Mesendoderm (in vitro differentiated cells): ENCODE measurements around the gene TBXT.

ENCODE experiments used
- DNase-seq: peaks from one replicate; pipeline ENCODE4 v3.0.0; 2013
- H2AK5ac ChIP-seq: 2 replicates; pipeline ENCODE4 v1.6.1; 2013; ENCODE audit warnings: low read length, inconsistent platforms
- H2BK120ac ChIP-seq: 2 replicates; pipeline ENCODE4 v1.6.1; 2013; ENCODE audit warnings: low read depth, mild to moderate bottlenecking, low read length, moderate library complexity, mixed read lengths
- H2BK15ac ChIP-seq: replicated peaks from 2 replicates; pipeline ENCODE4 v1.6.1; 2013; ENCODE audit warnings: low read depth, mild to moderate bottlenecking, moderate library complexity
- H2BK5ac ChIP-seq: 2 replicates; pipeline ENCODE4 v1.6.1; 2013; ENCODE audit warnings: low read length, inconsistent platforms
- H3K18ac ChIP-seq: 2 replicates; pipeline ENCODE4 v1.6.1; 2013; ENCODE audit warnings: mild to moderate bottlenecking, low read length, mixed read lengths
- H3K23ac ChIP-seq: one replicate; pipeline ENCODE4 v1.6.1; 2013; ENCODE audit warnings: low read length
- H3K27ac ChIP-seq: 2 replicates; pipeline ENCODE4 v1.5.1; 2013; ENCODE audit warnings: low read depth, mild to moderate bottlenecking, inconsistent platforms, low read length, moderate library complexity
- H3K27me3 ChIP-seq: 2 replicates; pipeline ENCODE4 v1.6.1; 2013; ENCODE audit warnings: low read length, control low read depth, mild to moderate bottlenecking, inconsistent platforms; ENCODE audit not compliant: insufficient read depth, poor library complexity
- H3K36me3 ChIP-seq: 2 replicates; pipeline ENCODE4 v1.6.1; 2013; ENCODE audit warnings: low read length, inconsistent platforms; ENCODE audit not compliant: control insufficient read depth, insufficient read depth
- H3K4ac ChIP-seq: one replicate; pipeline ENCODE4 v1.6.1; 2013; ENCODE audit warnings: low read depth, mild to moderate bottlenecking, low read length, moderate library complexity
- H3K4me1 ChIP-seq: 2 replicates; pipeline ENCODE4 v1.6.1; 2013; ENCODE audit warnings: low read depth, low read length, inconsistent platforms; ENCODE audit not compliant: control insufficient read depth
- H3K4me2 ChIP-seq: 2 replicates; pipeline ENCODE4 v1.6.1; 2013; ENCODE audit warnings: low read length
- H3K4me3 ChIP-seq: 2 replicates; pipeline ENCODE4 v1.5.1; 2013; ENCODE audit warnings: mild to moderate bottlenecking, low read length
- H3K56ac ChIP-seq: one replicate; pipeline ENCODE4 v1.6.1; 2013; ENCODE audit warnings: low read length
- H3K79me1 ChIP-seq: 2 replicates; pipeline ENCODE4 v1.6.1; 2013; ENCODE audit warnings: low read length, inconsistent platforms
- H3K79me2 ChIP-seq: 2 replicates; pipeline ENCODE4 v1.6.1; 2013; ENCODE audit warnings: mild to moderate bottlenecking, low read length; ENCODE audit not compliant: control insufficient read depth, insufficient read depth
- H3K9ac ChIP-seq: 2 replicates; pipeline ENCODE4 v1.6.1; 2013; ENCODE audit warnings: low read length, inconsistent platforms
- H4K5ac ChIP-seq: one replicate; pipeline ENCODE4 v1.6.1; 2013; ENCODE audit warnings: low read length
- H4K8ac ChIP-seq: one replicate; pipeline ENCODE4 v1.6.1; 2013; ENCODE audit warnings: low read depth, mild to moderate bottlenecking, control low read depth, low read length, moderate library complexity
- WGBS: extraction: QIAGEN DNeasy Blood & Tissue Kit; methylation state at CpG from one replicate; pipeline ENCODE4 v1.1.7; 2013; ENCODE audit warnings: low lambda C conversion rate, missing lambda C conversion rate; ENCODE audit not compliant: insufficient coverage; ENCODE audit errors: extremely low coverage; 5-methylcytosine and 5-hydroxymethylcytosine counted together

The TBXT gene

DNA sequence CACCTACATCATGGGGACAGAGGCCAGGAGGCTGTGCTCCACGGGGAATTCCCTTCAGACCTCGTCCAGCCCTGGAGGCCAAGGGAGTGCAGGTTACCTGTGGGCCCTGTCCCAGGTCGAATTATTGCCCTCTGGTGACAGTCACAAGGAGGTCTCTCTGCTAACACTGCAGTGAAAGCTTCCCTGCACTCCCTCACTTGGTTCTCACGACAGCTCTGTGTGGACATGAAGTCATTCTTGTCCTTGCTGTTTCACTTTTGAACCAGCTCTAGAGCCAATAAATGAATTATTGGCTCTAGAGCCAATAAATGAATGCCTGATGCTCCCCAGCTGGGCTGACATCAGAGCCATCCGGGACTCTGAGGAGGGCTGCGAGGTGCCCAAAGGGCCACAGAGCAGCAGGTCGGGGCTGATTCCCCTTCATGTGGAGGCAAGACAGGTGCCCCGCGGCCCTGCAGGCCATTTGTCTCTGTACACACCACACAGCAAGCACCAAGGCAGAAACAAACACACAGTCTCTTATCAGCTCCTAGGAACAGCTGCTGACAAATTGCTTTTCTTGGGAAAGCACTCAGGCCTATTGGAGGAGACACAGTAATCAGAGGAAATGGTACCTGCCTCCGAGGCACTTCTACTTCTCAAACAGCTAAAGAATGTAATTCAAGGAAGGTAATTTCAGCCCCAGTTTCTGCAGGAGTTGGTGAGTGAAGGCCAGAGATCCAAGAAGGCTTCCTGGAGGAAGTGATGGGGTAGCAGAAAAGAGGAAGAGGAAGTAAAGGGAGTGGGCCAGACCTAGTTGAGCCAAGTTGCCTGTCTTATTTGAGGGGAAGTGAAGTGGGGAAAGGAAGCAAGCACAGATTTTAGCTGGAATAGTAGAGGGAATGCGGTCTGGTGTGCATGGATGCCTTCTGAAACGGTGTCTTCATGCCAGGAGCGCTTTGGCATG is 27.5 kb upstream of the TBXT start:
- no peak overlapping the region for H2BK5ac ChIP-seq
- peaks cover 5% of the 10 kb centered on the region for H3K4me1 ChIP-seq
- H3K4me2 ChIP-seq = no peak overlapping the region
- H3K56ac ChIP-seq = peak overlapping the region; percentile 19
- H3K4ac ChIP-seq = no peak overlapping the region
- H4K8ac ChIP-seq = no peak overlapping the region
- no peak overlapping the region for H3K18ac ChIP-seq
- no peak overlapping the region for H4K5ac ChIP-seq
- no peak overlapping the region for H3K4me3 ChIP-seq
- no CpG with 5 or more reads among the region's 13 CpGs for WGBS
- no peak overlapping the region for H3K9ac ChIP-seq
- no peak overlapping the region for H3K23ac ChIP-seq
- H3K79me1 ChIP-seq = no peaks in the 10 kb centered on the region
- no peaks in the 10 kb centered on the region for H3K36me3 ChIP-seq
- H2BK15ac ChIP-seq = no peak overlapping the region
- H2BK120ac ChIP-seq = no peak overlapping the region
- peak; percentile 77 for DNase-seq
- H3K79me2 ChIP-seq = no peaks in the 10 kb centered on the region
- H3K27me3 ChIP-seq = no peaks in the 10 kb centered on the region
- H3K27ac ChIP-seq = no peak overlapping the region
- no peak overlapping the region for H2AK5ac ChIP-seq

GRCh38 chr6:166192557-166192956 is 24.9 kb upstream of the TBXT start:
- H2AK5ac ChIP-seq = no peak overlapping the region
- no peak overlapping the region for H3K4ac ChIP-seq
- DNase-seq = no peak
- H3K23ac ChIP-seq = no peak overlapping the region
- no peak overlapping the region for H4K8ac ChIP-seq
- no peaks in the 10 kb centered on the region for H3K36me3 ChIP-seq
- H3K9ac ChIP-seq = no peak overlapping the region
- no peaks in the 10 kb centered on the region for H3K27me3 ChIP-seq
- H3K18ac ChIP-seq = no peak overlapping the region
- no CpG with 5 or more reads among the region's 5 CpGs for WGBS
- H3K4me2 ChIP-seq = no peak overlapping the region
- no peaks in the 10 kb centered on the region for H3K79me1 ChIP-seq
- no peak overlapping the region for H3K56ac ChIP-seq
- no peak overlapping the region for H2BK120ac ChIP-seq
- H3K79me2 ChIP-seq = no peaks in the 10 kb centered on the region
- H3K27ac ChIP-seq = no peak overlapping the region
- H3K4me3 ChIP-seq = no peak overlapping the region
- peaks cover 5% of the 10 kb centered on the region for H3K4me1 ChIP-seq
- H4K5ac ChIP-seq = no peak overlapping the region
- no peak overlapping the region for H2BK15ac ChIP-seq
- H2BK5ac ChIP-seq = no peak overlapping the region

DNA sequence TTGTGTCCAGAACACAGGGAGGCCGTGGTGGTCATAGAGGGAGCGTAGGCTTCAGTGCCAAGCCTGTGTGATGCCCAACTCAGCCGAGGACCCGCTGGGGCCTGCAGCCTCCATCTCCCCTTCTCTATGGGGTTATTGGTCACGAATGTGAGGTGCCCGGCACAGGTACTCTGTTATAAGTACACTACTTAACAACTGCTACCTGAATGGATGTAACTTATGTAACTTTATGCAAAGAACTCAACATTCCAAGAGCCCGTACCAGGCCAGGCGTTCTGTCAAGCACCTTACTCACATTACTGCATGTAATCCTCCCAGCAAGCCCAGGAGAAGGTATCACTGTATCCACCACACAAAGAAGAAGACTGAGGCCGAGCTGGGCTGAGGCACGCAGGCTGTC is 24.5 kb upstream of the TBXT start:
- Histone ChIP-seq H4K5ac (no peak overlapping the region), H2AK5ac (no peak overlapping the region)
- WGBS = no CpG with 5 or more reads among the region's 10 CpGs

GRCh38 chr6:166179704-166180103 is 12.1 kb upstream of the TBXT start:
- Histone ChIP-seq H2BK5ac (no peak overlapping the region), H3K9ac (no peak overlapping the region), H3K79me2 (no peaks in the 10 kb centered on the region), H3K23ac (no peak overlapping the region), H3K4me2 (no peak overlapping the region), H2BK15ac (no peak overlapping the region), H4K5ac (no peak overlapping the region), H3K36me3 (no peaks in the 10 kb centered on the region), H3K4ac (no peak overlapping the region), H3K4me3 (no peak overlapping the region), H3K4me1 (no peaks in the 10 kb centered on the region), H3K79me1 (no peaks in the 10 kb centered on the region), H4K8ac (no peak overlapping the region), H3K18ac (no peak overlapping the region), H2BK120ac (no peak overlapping the region), H3K56ac (no peak overlapping the region), H3K27ac (no peak overlapping the region), H3K27me3 (no peaks in the 10 kb centered on the region), H2AK5ac (no peak overlapping the region)
- DNase-seq = no peak
- WGBS = no CpG with 5 or more reads among the region's 6 CpGs

More for the DNA sequence above, 24.5 kb upstream of the TBXT start:
- no peak overlapping the region for H3K9ac ChIP-seq
- no peak overlapping the region for H3K4me2 ChIP-seq
- H2BK15ac ChIP-seq = no peak overlapping the region
- H3K27me3 ChIP-seq = no peaks in the 10 kb centered on the region
- no peaks in the 10 kb centered on the region for H3K79me1 ChIP-seq
- H4K8ac ChIP-seq = no peak overlapping the region
- no peaks in the 10 kb centered on the region for H3K79me2 ChIP-seq
- H3K4ac ChIP-seq = no peak overlapping the region
- no peaks in the 10 kb centered on the region for H3K36me3 ChIP-seq
- no peak overlapping the region for H3K23ac ChIP-seq
- H3K56ac ChIP-seq = no peak overlapping the region
- H3K4me3 ChIP-seq = no peak overlapping the region
- no peak overlapping the region for H3K18ac ChIP-seq
- H3K27ac ChIP-seq = no peak overlapping the region
- no peak for DNase-seq
- no peak overlapping the region for H2BK5ac ChIP-seq
- peaks cover 5% of the 10 kb centered on the region for H3K4me1 ChIP-seq
- no peak overlapping the region for H2BK120ac ChIP-seq

- no CpG with 5 or more reads among the region's 2 CpGs for whole genome bisulfite sequencing
- H2AK5ac ChIP-seq = no peak overlapping the region
Measured at GRCh38 chr6:166176106-166176505, 8.5 kb upstream of the TBXT start.

More at GRCh38 chr6:166176106-166176505, 8.5 kb upstream of the TBXT start:
- no peaks in the 10 kb centered on the region for H3K79me1 ChIP-seq
- no peak overlapping the region for H3K4me2 ChIP-seq
- no peak overlapping the region for H4K5ac ChIP-seq
- no peak for DNase-seq
- H3K79me2 ChIP-seq = no peaks in the 10 kb centered on the region
- no peak overlapping the region for H3K56ac ChIP-seq
- no peaks in the 10 kb centered on the region for H3K27me3 ChIP-seq
- no peak overlapping the region for H2BK15ac ChIP-seq
- H3K18ac ChIP-seq = no peak overlapping the region
- peaks cover 12% of the 10 kb centered on the region for H3K4me1 ChIP-seq
- no peak overlapping the region for H2BK5ac ChIP-seq
- no peak overlapping the region for H3K9ac ChIP-seq
- H2BK120ac ChIP-seq = no peak overlapping the region
- no peak overlapping the region for H3K23ac ChIP-seq
- H3K4me3 ChIP-seq = no peak overlapping the region
- no peak overlapping the region for H3K27ac ChIP-seq
- no peak overlapping the region for H3K4ac ChIP-seq
- H3K36me3 ChIP-seq = no peaks in the 10 kb centered on the region
- no peak overlapping the region for H4K8ac ChIP-seq
